GM10266 (cell line): ENCODE results near the gene GDF10.

Source experiments
- DNase-seq: peaks from one replicate; pipeline ENCODE4 v3.0.0; 2012; ENCODE audit errors: extremely low spot score
- TF ChIP-seq, protein P1 (sequence below): IDR thresholded peaks from 2 replicates; pipeline ENCODE4 v1.5.1; 2012; ENCODE audit warnings: mild to moderate bottlenecking, low read depth; ENCODE audit not compliant: control insufficient read depth, insufficient read depth; ENCODE audit errors: missing control alignments

The GDF10 gene

DNA sequence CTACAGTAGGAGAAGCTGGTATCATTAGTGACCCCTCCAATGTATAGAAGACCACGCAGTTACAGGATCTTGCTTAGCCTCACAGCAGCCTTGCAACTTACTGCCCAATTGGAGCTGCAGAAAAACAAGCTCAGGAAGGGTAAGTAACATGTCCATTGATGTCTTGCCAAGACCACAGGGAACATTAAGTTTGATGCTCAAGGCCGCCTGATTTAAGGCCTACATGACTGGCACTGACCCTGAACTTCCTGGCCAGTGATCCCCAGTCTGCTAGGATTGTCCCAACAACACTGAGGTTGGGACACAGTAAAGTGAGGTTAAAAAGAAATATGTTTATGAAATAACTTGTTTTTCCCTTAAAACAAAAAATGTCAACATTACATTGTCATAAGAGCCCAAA, 15.4 kb downstream of the GDF10 start:
- TF ChIP-seq, protein P1, sequence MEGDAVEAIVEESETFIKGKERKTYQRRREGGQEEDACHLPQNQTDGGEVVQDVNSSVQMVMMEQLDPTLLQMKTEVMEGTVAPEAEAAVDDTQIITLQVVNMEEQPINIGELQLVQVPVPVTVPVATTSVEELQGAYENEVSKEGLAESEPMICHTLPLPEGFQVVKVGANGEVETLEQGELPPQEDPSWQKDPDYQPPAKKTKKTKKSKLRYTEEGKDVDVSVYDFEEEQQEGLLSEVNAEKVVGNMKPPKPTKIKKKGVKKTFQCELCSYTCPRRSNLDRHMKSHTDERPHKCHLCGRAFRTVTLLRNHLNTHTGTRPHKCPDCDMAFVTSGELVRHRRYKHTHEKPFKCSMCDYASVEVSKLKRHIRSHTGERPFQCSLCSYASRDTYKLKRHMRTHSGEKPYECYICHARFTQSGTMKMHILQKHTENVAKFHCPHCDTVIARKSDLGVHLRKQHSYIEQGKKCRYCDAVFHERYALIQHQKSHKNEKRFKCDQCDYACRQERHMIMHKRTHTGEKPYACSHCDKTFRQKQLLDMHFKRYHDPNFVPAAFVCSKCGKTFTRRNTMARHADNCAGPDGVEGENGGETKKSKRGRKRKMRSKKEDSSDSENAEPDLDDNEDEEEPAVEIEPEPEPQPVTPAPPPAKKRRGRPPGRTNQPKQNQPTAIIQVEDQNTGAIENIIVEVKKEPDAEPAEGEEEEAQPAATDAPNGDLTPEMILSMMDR = no peak
- DNase-seq = no peak

DNA sequence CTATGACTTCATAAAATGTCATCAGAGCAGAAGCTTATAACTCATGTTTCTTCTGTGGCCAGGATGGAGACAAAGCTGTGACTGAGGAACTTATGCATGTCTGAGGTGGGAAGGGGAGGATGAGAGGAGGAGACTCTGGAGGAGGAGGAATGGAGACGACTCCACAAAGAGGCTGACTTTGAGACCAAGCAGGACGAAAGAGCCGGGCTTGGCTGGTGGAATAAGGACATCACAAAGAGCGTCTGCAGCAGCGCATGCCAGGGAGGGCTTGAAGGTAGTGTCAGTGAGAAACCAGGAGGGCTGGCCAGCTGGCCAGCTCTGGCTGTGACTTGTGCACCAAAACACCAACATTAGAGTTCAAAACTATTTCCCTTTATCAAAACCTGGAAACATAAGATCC, 16.1 kb downstream of the GDF10 start:
- no peak for DNase-seq
- TF ChIP-seq, protein P1 = no peak

DNA sequence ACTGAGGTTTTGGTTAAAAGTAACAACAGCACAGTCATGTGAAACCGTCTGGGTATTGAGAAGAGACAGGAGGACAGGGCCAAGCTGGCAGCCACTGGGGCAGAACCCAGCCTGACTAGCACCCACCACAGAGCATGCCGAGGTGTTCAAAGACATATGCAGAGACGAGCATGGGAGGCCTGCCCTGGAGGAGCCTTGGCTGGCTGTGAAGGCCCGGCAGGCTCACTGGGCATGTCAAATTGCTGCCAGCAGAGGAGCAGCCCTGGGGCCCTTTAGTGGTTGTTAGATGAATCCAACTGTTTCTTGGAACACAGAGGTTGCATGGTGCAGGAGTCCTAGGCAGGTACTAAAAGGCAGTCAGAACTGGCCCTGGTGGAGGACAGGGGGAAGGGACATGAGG, 17.3 kb downstream of the GDF10 start:
- TF ChIP-seq, protein P1 = no peak
- DNase-seq = no peak

DNA sequence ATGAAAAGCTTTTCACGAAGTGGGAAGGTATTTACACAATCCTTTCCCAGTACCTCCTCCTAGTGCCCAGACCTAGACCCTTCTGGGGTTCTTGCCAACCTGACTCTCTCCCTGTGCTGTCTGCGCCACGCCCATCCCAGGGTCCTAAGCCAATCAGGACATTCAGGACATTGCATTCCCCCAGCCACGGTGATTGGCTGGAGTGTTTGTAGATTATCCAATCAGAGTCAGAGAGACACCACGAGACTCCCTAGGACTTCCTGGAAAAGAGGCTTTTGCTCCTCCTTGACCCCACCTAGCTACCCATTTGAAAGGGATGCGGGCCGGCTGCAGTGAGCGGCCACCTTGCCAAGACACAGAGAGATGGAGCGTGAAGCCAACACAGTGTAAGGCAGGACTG, 18.7 kb downstream of the GDF10 start:
- TF ChIP-seq, protein P1 = no peak
- no peak for DNase-seq

DNA sequence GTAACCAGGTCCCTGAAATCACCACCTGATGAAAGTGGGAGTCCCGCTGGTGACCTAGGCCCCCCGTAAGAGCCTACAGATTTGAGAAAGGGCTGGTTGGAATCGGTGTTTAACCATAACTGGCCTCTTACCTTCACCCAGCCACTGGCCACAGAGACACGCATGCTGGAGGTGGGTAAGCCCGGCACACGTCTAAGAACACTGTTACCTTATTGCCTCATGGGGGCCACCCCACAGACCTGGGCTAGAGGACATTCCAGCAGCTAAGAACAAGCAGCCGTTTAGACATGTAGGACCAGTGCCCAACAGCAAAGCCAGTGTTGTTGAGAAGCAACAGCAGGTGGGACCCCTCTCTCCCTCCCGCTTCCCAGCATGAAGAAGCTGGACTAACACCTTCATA, 19.8 kb downstream of the GDF10 start:
- TF ChIP-seq, protein P1 = no peak
- no peak for DNase-seq

DNA sequence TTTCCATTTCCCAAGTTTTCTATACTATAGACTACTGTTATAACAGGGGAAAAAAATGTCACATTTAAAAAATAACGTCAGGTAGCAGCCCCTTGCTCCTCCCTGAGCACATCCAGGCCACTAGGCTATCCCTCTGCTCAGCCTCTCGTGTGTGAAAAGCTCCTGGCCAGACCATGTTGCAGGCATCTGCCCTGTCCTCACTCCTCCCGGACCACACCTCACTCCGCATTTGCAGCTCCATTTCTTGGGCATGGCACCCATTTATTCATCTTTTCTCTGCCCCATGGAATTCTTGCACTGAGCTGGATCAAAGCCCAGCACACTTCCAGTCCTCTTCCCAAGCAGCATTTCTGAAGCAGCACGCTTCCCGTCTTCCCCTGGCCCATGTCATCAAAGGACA, 20.8 kb downstream of the GDF10 start:
- no peak for DNase-seq
- TF ChIP-seq, protein P1 = no peak

DNA sequence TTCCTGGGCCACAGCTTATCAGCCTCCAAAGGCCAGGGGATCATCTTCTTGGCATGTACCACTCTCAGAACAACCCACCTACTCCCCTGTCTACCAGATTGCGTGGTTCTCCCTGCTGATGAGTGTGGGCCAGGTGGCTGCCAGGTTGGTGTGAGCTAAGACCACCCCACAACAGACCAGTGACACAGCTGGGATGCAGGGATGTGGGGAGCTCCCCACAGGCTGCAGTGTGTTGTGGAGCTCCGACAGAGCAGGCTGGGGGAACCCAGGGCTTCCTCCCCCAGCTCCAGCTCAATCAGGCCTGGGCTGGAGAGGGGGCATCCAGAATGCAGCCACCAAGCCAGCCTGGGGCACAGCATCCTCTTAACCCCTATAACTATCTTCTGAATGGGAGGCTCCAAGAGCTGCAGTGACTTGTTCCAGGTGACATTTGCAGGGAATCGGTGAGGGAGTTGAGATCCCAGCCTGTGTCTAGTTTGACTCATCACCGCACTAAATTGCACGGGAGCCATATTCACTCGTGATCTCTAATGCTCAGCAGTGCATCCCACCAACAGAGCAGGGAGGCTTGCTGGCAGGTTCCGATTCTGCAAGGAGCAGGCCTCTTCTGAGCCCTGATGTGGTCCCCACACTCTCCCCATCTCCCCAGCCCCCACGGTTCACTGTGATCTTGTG, 21.7 kb downstream of the GDF10 start:
- no peak for DNase-seq
- TF ChIP-seq, protein P1 = no peak
